Suprapubic skin (tissue), 4 donors: ENCODE results near the gene NUDT1. TPM values are rescaled to one million over a fixed set of nuclear protein-coding genes. Genes with fewer than 3 reads are reported as not detected.

Experiments used
- DNase-seq, 2 donors: peaks; one replicate each; pipeline ENCODE4 v3.0.0-alpha.2; 2019; ENCODE audit warnings: low spot score in 2 of 2
- H3K27ac ChIP-seq: fragments of 200-600 bp; sonication (generic); one replicate; pipeline ENCODE4 v1.5.1; 2019
- H3K27me3 ChIP-seq: fragments of 200-600 bp; sonication (generic); one replicate; pipeline ENCODE4 v1.5.1; 2019
- H3K36me3 ChIP-seq: fragments of 200-600 bp; sonication (generic); one replicate; pipeline ENCODE4 v1.5.1; 2019
- H3K4me1 ChIP-seq: fragments of 200-600 bp; sonication (generic); one replicate; pipeline ENCODE4 v1.5.1; 2019
- H3K4me3 ChIP-seq: fragments of 200-600 bp; sonication (generic); one replicate; pipeline ENCODE4 v1.5.1; 2019; ENCODE audit warnings: mild to moderate bottlenecking
- H3K9me3 ChIP-seq: fragments of 200-600 bp; sonication (generic); one replicate; pipeline ENCODE4 v1.5.1; 2019
- EP300 ChIP-seq: sonication (generic); formaldehyde crosslinking; IDR thresholded peaks from one replicate; pipeline ENCODE4 v1.6.1; 2017; ENCODE audit warnings: antibody characterized with exemption
- POLR2A ChIP-seq, 2 donors: fragments of 450-650 bp; IDR thresholded peaks; one replicate each; pipeline ENCODE4 v1.6.1; 2017; ENCODE audit warnings: antibody characterized with exemption in 2 of 2, mild to moderate bottlenecking in 2 of 2, moderate library complexity in 2 of 2
- POLR2AphosphoS5 ChIP-seq, 3 donors: sonication (generic); formaldehyde crosslinking; IDR thresholded peaks; one replicate each; pipeline ENCODE4 v1.6.1; 2017; ENCODE audit warnings: antibody characterized with exemption in 3 of 3
- WGBS: methylation state at CpG from one replicate; pipeline ENCODE4 v1.1.5; 2018; 5-methylcytosine and 5-hydroxymethylcytosine counted together
- total RNA-seq, 4 donors: library from RNA; depleted of rRNA; stranded (reverse); fragments of >200 nt; gene quantifications; one replicate each; pipeline ENCODE4 v1.1.0, GENCODE V29; 2016
- TF ChIP-seq, protein P1 (sequence below), 2 donors: fragments of 200-600 bp in 1 of 2; fragments of 450-650 bp in 1 of 2; sonication (generic) in 1 of 2; IDR thresholded peaks; one replicate each; pipeline ENCODE4 v1.5.1; 2016 to 2019; ENCODE audit warnings: antibody characterized with exemption in 2 of 2, mild to moderate bottlenecking in 1 of 2, moderate library complexity in 1 of 2

The NUDT1 gene
- total RNA-seq, 4 donors from 2014 or later, result 24.1 to 39.4 (median 28.3) TPM

DNA sequence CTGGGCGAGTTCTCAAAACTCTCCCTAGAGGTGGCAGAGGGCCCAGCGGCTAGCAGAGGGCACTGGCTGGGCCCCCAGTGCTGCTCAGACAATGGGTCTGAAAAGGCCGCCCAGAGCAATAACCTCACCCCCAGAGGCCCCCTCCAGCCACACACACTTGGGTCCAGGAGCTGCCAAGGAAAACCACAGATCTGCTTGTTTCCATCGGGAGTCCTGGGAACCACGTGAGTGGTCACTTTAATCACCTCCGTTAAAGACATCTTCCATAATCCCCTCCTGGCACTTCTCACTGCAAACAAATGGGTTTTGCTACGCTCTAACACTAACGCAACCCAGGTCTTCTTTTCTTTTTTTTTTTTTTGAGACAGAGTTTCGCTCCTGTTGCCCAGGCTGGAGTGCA is 30.0 kb downstream of the NUDT1 start:
- H3K4me3 ChIP-seq, result no peak overlapping the region
- WGBS, result 87% methylated on average over 8 of the region's 9 CpGs
- H3K4me1 ChIP-seq, result peaks cover 5% of the 10 kb centered on the region
- H3K27ac ChIP-seq, result no peak overlapping the region
- DNase-seq, result no peak
- H3K27me3 ChIP-seq, result no peaks in the 10 kb centered on the region
- H3K9me3 ChIP-seq, result no peaks in the 10 kb centered on the region
- TF ChIP-seq EP300 (no peak), POLR2A (IDR thresholded peaks at IDR 0.05) (no peak), POLR2AphosphoS5 (IDR thresholded peaks at IDR 0.05) (no peak)
- TF ChIP-seq, protein P1, sequence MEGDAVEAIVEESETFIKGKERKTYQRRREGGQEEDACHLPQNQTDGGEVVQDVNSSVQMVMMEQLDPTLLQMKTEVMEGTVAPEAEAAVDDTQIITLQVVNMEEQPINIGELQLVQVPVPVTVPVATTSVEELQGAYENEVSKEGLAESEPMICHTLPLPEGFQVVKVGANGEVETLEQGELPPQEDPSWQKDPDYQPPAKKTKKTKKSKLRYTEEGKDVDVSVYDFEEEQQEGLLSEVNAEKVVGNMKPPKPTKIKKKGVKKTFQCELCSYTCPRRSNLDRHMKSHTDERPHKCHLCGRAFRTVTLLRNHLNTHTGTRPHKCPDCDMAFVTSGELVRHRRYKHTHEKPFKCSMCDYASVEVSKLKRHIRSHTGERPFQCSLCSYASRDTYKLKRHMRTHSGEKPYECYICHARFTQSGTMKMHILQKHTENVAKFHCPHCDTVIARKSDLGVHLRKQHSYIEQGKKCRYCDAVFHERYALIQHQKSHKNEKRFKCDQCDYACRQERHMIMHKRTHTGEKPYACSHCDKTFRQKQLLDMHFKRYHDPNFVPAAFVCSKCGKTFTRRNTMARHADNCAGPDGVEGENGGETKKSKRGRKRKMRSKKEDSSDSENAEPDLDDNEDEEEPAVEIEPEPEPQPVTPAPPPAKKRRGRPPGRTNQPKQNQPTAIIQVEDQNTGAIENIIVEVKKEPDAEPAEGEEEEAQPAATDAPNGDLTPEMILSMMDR (IDR thresholded peaks at IDR 0.05), result no peak
- H3K36me3 ChIP-seq, result peaks cover 48% of the 10 kb centered on the region

GRCh38 chr7:2273866-2274265 is 31.8 kb downstream of the NUDT1 start:
- Histone ChIP-seq H3K4me3 (no peak overlapping the region), H3K4me1 (peaks cover 5% of the 10 kb centered on the region), H3K36me3 (peaks cover 52% of the 10 kb centered on the region), H3K27me3 (no peaks in the 10 kb centered on the region), H3K9me3 (no peaks in the 10 kb centered on the region), H3K27ac (no peak overlapping the region)
- TF ChIP-seq EP300 (no peak), POLR2AphosphoS5 (IDR thresholded peaks at IDR 0.05) (no peak), POLR2A (IDR thresholded peaks at IDR 0.05) (no peak)
- TF ChIP-seq, protein P1 (IDR thresholded peaks at IDR 0.05), result no peak
- no peak for DNase-seq
- WGBS, result 91% methylated on average over 20 of the region's 20 CpGs

GRCh38 chr7:2274666-2275065 is 32.6 kb downstream of the NUDT1 start:
- TF ChIP-seq POLR2AphosphoS5 (IDR thresholded peaks at IDR 0.05), result no peak
- no peak for TF ChIP-seq EP300
- TF ChIP-seq POLR2A (IDR thresholded peaks at IDR 0.05), result no peak
- TF ChIP-seq, protein P1 (IDR thresholded peaks at IDR 0.05), result no peak
- WGBS, result 100% methylated on average over 1 of the region's 7 CpGs
- Histone ChIP-seq H3K9me3 (no peaks in the 10 kb centered on the region), H3K27ac (no peak overlapping the region), H3K4me1 (peaks cover 2% of the 10 kb centered on the region), H3K27me3 (no peaks in the 10 kb centered on the region), H3K36me3 (peaks cover 52% of the 10 kb centered on the region), H3K4me3 (no peak overlapping the region)
- no peak for DNase-seq

- 90% methylated on average over 18 of the region's 18 CpGs for WGBS
- no peaks in the 10 kb centered on the region for H3K4me1 ChIP-seq
- H3K27me3 ChIP-seq, result no peaks in the 10 kb centered on the region
- no peak overlapping the region for H3K27ac ChIP-seq
- no peaks in the 10 kb centered on the region for H3K9me3 ChIP-seq
- TF ChIP-seq, protein P1 (IDR thresholded peaks at IDR 0.05), result no peak
- TF ChIP-seq POLR2AphosphoS5 (IDR thresholded peaks at IDR 0.05), result no peak
- TF ChIP-seq EP300, result no peak
- peaks cover 52% of the 10 kb centered on the region for H3K36me3 ChIP-seq
- DNase-seq, result no peak
- no peak overlapping the region for H3K4me3 ChIP-seq
Observed at GRCh38 chr7:2275101-2275500, 33.1 kb downstream of the NUDT1 start.

DNA sequence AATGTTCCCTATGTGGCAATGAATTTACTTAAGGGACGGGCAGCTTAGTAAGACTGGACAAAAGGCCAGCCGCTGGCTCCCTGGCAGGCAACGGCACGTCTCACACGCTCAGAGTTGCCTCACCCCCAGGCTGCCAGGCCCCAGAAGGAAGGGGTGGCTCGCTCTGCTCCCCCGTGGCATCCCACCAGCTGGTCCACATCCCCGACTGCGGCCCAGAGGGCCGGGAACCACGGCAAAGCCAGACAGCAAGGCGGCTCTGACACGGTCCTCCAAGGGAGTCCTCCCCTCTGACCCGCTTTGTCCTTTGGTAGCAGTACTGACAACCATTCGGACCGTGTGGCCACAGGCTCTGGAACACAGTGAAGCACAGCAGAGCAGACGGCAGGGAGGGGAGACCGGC is 34.1 kb downstream of the NUDT1 start:
- H3K27ac ChIP-seq, result no peak overlapping the region
- H3K4me3 ChIP-seq, result no peak overlapping the region
- no peaks in the 10 kb centered on the region for H3K9me3 ChIP-seq
- peaks cover 44% of the 10 kb centered on the region for H3K36me3 ChIP-seq
- no peaks in the 10 kb centered on the region for H3K27me3 ChIP-seq
- H3K4me1 ChIP-seq, result peaks cover 2% of the 10 kb centered on the region
- WGBS, result 94% methylated on average over 16 of the region's 18 CpGs
- DNase-seq, result no peak
- TF ChIP-seq EP300, result no peak
- TF ChIP-seq POLR2AphosphoS5 (IDR thresholded peaks at IDR 0.05), result no peak
- TF ChIP-seq, protein P1 (IDR thresholded peaks at IDR 0.05), result no peak
- TF ChIP-seq POLR2A (IDR thresholded peaks at IDR 0.05), result no peak
